Measurements from ENCODE around the gene CFD.

Gene CFD

GRCh38 chr19:906480-906879, 47.0 kb downstream of the CFD start:
- no peak for DNase-seq (ENCODE audit: low read depth, low spot score)

GRCh38 chr19:907183-907853, 47.9 kb downstream of the CFD start:
- DNase-seq (ENCODE audit: low read depth, low spot score), result no peak

GRCh38 chr19:911197-912033, 52.0 kb downstream of the CFD start:
- DNase-seq (ENCODE audit: low read depth, low spot score), result no peak

- DNase-seq (ENCODE audit: low read depth, low spot score), result no peak
Measured at GRCh38 chr19:912181-913079, 53.0 kb downstream of the CFD start.
